ENCODE measurements around the gene TBC1D20.
"Not testable (repeated sequence)": the region's sequence is repeated elsewhere in the genome, so short reads cannot be mapped to it uniquely, and the experiment has no call there.

TBC1D20 gene, protein sequence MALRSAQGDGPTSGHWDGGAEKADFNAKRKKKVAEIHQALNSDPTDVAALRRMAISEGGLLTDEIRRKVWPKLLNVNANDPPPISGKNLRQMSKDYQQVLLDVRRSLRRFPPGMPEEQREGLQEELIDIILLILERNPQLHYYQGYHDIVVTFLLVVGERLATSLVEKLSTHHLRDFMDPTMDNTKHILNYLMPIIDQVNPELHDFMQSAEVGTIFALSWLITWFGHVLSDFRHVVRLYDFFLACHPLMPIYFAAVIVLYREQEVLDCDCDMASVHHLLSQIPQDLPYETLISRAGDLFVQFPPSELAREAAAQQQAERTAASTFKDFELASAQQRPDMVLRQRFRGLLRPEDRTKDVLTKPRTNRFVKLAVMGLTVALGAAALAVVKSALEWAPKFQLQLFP

GRCh38 chr20:462199-462991 is at the start of gene TBC1D20:
Gene TBC1D20, minus strand, starts transcription at chr20:462533. Its CDS starts 128 bp downstream, at chr20:462405.
- DNase-seq = peak; percentile 89

DNA sequence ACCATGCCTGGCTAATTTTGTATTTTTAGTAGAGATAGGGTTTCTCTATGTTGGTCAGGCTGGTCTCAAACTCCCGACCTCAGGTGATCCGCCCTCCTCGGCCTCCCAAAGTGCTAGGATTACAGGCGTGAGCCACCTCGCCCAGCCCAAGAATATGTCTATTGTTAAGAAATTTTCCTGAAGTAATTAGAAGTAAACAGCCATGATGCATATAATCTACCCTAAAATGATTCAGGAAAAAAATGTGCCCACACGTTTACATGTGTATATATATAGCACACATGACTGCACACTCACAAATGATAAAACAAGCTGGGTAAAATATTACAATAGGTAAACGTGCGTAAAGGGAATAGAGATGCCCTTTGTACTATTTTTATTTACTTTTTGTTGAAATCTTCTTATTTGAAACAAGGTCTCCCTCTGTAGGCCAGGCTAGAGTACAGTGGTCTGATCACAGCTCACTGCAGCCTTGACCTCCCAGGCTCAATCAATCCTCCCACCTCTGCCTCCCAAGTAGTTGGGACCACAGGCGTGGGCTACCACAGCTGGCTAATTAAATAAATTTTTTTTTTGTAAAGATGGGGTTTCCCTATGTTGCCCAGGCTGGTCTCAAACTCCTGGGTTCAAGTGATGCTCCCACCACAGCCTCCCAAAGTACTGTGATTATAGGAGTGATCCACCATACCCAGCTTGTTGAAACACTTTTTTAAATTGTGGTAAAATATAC is 48.2 kb upstream of the TBC1D20 start:
- DNase-seq = not testable (repeated sequence)

GRCh38 chr20:508364-508787 is 46.0 kb upstream of the TBC1D20 start:
- not testable (repeated sequence) for DNase-seq

DNA sequence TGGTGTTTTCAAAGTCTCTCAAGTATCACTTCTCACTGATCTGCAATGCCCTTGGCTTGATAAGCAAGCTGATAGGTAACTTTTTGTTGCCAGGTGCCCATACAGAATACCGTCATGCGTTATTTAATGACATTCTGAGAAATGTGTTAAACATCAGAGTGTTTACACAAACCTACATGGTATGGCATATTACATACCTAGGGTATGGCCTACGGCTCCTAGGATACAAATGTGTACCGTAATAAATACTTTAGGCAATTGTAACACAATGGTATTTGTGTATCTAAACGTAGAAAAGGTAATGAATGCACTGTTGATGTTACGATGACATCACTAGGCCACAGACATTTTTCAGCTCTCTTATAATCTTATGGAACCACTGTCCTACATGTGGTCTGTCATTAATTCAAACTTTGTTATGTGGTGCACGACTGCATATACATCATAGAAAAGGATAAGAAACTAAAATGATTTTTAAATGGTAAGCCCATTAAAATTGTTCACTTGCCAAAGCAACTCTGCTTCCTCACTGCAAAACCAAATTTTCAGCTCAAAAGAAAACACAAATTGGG is 45.5 kb upstream of the TBC1D20 start:
- no peak for DNase-seq

GRCh38 chr20:507006-507758 is 44.8 kb upstream of the TBC1D20 start:
- DNase-seq = no peak

- no peak for DNase-seq
Observed at GRCh38 chr20:504632-505075, 42.3 kb upstream of the TBC1D20 start.

DNA sequence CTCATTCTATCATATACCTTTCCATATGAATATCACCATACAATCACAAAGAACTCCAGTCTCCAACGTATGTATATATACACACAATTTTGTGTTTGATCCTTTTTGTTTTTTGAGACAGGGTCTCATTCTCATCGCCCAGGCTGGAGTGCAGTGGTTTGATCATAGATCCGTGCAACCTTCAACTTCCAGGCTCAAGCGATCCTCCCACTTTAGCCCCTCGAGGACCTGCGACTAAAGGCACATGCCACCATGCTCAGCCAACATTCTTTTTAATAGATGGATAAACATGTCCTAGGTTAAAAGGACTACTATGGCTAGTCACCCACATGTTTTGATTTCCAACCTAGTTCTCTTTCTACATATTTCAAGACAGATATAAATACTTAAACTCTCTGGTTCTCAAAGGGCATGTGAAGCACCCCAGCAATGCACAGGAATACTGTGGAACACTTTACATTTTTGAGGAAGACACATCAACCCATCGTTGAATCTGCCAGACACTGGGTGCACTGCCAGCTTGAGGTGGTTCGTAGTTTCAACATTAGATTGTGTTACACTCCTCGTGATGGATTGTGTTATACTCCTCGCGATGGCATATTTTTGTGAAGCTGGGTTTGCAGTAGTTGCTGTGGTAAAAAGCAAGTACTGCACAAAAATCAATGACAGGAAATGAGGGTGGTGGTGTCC is 40.9 kb upstream of the TBC1D20 start:
- no peak for DNase-seq

- no peak for DNase-seq
Observed at GRCh38 chr20:497979-498378, 35.6 kb upstream of the TBC1D20 start.

DNA sequence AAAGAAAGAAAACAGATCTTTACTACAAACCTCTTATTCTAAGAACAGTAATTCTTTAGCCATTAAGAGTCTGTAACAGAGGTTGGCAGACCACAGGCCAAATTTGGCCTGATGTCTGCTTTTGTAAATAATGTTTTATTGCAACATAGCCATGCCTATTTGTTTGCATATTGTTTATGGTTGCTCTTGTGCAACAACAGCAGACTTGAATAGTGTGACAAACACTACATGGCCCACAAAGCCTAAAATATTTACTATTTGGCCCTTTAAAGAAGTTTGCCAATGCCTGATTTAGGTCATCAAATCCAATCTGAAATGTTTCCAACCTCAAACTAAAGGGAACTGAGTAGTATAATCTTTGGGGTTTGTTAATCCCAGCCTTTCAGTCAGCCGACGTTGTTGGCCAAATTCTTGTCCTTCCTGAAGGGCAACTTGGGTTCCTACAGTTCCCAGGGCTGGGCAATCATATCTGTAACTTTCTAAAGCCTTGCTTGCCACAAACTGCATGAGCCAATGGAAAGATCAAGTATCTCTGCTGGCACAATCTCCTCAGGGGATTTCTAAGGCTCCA is 33.9 kb upstream of the TBC1D20 start:
- no peak for DNase-seq

DNA sequence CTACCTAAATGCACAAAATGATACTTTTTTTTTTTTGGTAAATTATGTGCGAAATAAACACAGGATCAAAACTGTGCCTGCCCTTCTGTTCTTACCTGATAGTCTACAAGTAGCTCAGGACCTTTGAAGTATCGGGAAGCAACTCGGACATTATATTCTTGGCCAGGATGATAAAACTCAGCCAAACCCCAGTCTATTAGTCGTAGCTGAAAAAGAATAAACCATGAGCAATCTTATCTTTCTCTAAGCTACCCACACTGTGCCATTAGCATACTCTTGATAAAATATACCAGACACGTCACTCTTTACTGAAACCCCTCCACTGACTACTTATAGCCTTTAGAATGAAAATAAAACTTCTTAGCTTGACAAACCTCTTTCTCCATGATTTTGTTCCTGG is 29.8 kb upstream of the TBC1D20 start:
- no peak for DNase-seq

DNA sequence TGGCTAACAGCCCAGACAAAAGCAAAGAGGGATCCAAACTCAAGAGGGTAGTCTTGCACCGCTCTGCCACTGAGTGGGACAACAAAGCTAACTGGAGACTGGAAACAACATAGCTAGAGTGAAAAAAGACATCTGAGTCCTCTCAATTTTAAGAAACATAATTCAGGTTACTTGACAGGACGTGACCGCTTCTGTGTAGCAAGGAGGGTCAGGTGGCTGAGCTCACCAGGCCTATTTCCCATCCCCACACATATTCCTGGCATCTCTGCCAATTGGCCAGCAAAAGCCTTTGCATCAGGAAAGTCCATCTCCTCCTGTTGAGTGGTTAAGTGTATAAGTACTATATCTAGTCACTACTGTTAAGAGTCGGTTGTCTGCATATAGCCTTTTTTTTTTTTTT is 25.3 kb upstream of the TBC1D20 start:
- DNase-seq = no peak

DNA sequence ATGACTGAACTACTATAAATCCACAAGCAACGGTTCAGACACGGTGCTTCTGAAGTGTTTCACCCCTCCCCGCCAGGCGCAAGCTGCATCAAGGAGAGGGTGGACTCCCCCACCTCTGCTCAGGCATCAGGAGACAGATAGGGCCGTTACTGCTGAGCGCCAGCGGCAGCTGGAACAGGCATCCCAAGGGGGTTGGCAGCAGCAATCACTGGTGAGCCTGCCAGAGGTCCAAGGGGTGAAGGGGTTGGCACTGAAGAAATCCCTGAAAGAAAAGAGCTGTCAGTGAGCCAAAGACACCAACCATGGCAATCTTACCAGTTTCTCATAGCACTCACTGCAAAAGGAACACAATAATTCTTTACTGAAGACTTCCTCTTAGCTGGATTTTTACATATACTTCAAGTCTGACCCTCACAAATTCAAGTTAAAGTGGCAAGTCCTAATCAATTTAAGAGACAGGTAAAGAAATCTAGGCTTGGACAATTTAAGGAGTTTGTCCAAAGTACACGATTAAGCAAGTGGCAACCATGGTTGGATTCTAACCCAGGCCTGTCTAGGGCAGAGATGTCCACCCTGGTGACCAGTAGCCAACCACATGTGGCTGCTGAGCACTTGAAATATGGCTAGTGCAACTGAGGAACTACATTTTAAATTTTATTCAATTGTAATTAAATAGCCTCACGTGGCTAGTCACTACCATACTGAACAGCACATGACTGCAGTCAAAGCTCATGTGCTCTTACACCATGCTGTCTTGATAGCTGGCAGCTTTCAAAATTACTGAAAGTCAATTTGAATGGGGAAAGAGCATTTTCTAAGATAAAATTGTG is 21.7 kb upstream of the TBC1D20 start:
- DNase-seq = no peak

DNA sequence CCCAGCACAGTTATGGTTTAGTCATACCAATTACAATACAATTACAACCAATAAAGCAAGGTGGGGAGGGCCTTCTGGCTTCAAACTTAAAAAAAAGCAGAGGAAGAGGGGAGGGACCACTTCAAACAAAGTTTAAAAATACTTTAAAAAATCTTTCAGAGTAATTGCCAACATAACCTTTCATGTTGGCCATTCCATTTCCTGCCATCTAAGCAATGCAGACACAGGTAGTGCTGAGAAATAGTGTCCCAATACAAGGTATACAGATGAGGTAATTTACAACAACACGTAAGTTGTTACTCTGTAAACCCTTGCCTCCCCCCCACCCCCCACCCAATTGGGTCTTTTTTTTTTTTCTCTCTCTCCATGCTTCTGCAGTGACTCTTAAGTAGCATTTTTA is 18.8 kb upstream of the TBC1D20 start:
- DNase-seq = peak in 1 of 2 donors; percentile 31

DNA sequence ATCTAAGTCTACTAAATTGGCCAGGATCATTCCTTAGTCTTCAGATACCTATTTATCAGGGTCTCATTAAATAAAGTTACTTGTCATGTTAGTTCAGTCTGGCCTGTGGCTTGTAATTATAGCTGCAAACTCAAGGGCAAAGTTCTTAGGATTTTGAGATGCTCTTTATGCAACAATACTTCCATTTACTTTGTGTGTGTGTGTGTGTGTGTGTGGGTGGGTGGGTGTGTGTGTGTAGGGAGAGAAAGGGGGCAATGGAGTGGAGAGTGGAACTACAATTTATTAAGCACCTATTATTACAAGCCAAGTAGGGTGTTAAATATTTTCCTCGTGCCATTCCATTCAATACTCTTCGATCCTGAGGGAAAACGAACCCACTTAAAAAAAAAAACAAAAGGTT is 17.7 kb upstream of the TBC1D20 start:
- DNase-seq = no peak

DNA sequence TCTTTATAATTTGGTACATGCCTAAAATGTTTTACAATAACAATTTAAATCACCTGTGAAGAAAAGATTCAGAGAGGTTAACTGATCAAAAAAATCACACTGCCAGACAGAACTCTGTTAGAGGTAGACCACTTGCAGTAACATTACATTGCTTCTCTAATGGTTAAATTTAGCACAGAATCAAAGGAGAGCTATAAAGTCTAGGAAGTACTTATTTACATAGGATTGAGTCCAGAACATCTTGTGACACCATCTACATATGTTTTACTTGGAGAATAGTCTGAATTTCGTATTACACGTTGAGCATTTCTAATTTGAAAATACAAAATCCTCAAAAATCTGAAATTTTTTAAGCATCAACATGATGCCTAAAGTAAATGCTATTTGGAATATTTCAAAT is 17.2 kb upstream of the TBC1D20 start:
- DNase-seq = no peak

GRCh38 chr20:478949-479429 is 16.7 kb upstream of the TBC1D20 start:
- peak; percentile 7 to 79 for DNase-seq

DNA sequence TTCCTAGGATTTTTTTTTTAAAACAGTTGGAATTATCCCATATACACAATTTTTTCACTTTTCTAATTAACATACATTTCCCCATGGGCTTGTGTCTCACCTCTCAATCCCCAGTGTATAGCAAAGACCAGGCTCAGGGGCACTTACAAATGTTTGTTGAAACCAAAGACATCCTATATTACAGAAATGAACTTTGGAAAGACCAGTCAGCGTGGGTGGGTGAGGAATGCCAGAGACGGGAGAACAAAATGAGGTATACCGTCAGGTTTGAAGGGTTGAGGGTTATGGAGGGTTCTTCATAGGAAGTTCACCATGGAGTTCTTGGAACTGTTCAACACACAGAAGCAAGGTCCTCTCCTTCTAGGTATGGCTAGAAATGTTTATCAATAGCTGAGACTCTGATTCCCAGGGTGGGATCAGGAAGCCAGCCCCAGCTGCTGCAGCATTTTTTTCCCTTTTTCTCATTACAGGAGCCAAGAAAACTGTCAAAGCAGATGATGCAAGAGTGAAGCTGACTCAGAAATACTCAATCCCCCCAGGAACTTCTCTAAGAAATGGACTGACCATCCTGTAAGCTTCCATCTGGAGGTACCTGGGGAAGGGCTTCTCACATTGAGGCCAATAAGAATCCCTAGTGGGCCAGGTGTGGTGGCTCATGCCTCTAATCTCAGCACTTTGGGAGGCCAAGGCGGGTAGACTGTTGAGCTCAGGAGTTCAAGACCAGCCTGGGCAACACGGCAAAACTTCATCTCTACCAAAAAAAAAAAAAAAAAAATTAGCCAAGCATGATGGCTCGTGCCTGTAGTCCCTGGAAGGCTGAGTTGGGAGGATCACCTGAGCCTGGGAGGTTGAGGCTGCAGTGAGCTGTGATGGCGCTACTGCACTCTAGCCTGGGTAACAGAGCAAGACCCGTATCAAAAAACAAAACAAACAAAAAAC is 15.9 kb upstream of the TBC1D20 start:
- DNase-seq = no peak

- not testable (repeated sequence) for DNase-seq
Observed at GRCh38 chr20:476561-477249, 14.4 kb upstream of the TBC1D20 start.

Data from CD4-positive, alpha-beta T cell treated with Interleukin-1 beta for 1 hour (primary cell).